GM12874 (cell line): ENCODE results near the gene PEX11B.

Experiments
- TF ChIP-seq, protein P1 (sequence below): IDR thresholded peaks from 2 replicates; pipeline ENCODE4 v1.5.1; 2011; ENCODE audit warnings: low read depth, mild to moderate bottlenecking, control low read depth, low read length, moderate library complexity; ENCODE audit not compliant: insufficient read depth

PEX11B gene

DNA sequence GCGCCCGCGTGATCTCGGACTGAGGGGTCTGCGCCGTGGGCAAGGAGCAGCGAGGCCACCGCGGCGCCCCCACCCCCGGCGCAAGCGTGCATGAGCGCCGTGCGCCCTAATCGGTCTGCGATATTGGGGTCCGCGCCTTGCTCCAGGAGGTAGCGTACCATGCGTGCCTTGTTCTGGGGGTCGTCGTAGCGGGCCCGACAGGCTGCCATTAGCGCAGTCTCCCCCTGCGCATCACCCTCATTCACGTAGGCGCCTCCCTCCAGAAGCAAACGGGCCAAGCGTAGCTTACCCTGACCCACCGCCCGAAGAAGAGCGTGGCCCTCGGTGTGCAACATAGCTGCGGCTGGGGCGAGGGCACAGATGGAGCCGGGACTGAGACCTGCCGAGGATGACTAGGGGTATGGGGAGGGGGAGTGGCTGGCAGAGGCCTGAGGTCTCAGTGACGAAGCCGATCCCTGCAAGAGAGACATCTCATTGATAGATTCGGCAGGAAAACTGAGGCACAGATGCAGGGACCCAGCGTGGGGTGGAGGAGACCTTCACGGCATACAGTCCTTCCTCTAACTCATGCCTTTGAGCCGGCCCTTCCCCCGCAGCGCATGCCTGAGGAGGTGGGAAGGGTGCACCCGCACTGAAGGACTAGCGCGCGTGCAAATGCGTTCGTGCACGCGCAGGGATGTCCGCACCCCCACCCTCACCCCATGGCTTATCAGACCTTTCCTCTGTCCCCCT is 43.1 kb upstream of the PEX11B start:
- TF ChIP-seq, protein P1, sequence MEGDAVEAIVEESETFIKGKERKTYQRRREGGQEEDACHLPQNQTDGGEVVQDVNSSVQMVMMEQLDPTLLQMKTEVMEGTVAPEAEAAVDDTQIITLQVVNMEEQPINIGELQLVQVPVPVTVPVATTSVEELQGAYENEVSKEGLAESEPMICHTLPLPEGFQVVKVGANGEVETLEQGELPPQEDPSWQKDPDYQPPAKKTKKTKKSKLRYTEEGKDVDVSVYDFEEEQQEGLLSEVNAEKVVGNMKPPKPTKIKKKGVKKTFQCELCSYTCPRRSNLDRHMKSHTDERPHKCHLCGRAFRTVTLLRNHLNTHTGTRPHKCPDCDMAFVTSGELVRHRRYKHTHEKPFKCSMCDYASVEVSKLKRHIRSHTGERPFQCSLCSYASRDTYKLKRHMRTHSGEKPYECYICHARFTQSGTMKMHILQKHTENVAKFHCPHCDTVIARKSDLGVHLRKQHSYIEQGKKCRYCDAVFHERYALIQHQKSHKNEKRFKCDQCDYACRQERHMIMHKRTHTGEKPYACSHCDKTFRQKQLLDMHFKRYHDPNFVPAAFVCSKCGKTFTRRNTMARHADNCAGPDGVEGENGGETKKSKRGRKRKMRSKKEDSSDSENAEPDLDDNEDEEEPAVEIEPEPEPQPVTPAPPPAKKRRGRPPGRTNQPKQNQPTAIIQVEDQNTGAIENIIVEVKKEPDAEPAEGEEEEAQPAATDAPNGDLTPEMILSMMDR, result no peak

DNA sequence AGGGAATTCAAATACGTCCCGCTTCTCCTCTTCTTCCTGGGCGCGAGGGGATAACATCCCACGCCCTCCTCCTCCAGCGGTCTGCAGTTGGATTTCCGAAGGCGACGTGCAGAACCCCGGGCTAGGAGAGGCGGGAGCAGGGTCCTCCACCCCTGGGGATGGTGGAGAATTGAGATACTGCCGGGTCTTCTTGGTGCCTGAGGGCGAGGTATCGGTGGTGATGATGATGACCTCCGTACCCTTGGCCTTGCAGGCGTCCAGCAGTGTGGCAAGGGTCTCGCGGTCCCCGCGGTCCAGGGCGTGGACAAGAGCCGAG is 42.5 kb upstream of the PEX11B start:
- TF ChIP-seq, protein P1, result no peak

GRCh38 chr1:145960468-145961108 is 42.1 kb upstream of the PEX11B start:
- TF ChIP-seq, protein P1, result no peak

DNA sequence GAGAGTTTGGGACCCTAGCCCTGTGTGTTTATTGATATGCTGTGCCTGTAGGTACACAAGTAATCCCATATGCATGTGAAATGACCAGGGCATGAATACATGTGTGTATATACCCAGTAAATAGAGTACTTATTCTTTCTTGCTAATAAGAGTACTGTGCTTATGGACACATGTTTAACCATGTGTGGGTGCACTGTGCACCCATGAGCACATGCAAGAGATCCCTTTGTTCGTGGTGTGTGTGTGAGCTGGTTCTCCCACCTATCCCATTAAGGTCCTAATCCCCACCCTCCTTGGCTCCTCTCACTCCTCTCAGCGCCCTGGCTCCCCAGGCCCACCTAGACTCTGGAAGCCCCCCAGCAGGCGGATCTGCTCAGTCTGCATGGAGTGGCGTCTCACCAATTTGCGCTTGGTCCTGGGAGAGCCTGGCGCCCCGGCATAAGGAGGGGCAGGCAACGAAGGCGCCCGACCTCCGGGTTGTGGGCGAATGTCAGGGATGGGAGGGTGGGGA is 41.5 kb upstream of the PEX11B start:
- TF ChIP-seq, protein P1, result no peak

DNA sequence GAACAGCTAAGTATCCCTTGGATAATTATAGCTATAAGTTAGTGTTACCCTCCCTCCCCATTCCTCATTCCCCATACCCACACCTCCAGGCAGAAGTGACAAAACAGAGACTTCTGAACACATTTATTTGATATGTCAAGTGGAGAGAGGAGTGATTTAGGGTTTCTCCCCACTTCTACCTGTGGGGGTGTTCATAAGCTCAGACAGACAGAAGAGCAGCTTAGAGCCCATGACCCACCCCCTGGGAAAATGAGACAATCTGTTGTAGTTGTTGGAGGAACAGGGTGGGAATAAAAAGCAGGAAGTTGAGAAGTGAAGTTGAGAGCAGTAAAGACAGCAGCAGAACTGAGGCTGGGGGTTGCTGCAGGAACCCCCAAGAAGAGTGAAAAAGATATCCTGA is 40.8 kb upstream of the PEX11B start:
- TF ChIP-seq, protein P1, result no peak

- TF ChIP-seq, protein P1, result no peak
Observed at GRCh38 chr1:145958734-145959133, 40.2 kb upstream of the PEX11B start.

GRCh38 chr1:145957443-145958319 is 39.2 kb upstream of the PEX11B start, which contains the start of gene LIX1L:
Gene LIX1L (minus strand): TSS chr1:145958017. CDS start chr1:145957927, 90 bp downstream.
- TF ChIP-seq, protein P1, result no peak
